ENCODE data around the gene GCSH. TPM values are rescaled to one million over a fixed set of nuclear protein-coding genes. Genes with fewer than 3 reads are reported as not detected.

GCSH gene
- total RNA-seq, 2 donors from 2014 or later, result 22.0 to 22.5 TPM

DNA sequence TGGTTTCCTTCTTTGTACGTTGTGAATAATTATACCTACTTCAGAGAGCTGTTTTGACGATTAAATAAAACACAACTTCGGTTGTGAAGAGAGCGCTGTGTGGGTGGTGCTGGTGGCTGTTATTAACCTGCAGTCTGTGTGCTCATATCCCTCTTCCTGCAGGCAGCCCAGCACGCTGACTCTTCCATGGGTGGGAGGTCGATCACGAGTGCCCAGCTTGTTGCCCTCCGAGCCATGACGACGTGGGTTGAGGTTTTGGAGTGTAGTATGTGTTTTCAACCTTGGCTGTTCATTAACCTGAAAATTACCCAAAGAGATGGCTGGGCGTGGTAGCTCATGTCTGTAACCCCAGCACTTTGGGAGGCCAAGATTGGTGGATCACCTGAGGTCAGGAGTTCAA lies 11.3 kb upstream of the GCSH start:
- intact Hi-C loops (cut with DNase I), result no loop called here
- no peak for DNase-seq (ENCODE audit: low spot score)

- DNase-seq (ENCODE audit: low spot score), result peak; percentile 7
Measured at GRCh38 chr16:81106826-81107503, 10.8 kb upstream of the GCSH start.

GRCh38 chr16:81105946-81106345 lies 9.8 kb upstream of the GCSH start:
- DNase-seq (ENCODE audit: low spot score), result no peak
- intact Hi-C loops (cut with DNase I), result no loop called here

More at GRCh38 chr16:81106826-81107503, 10.8 kb upstream of the GCSH start:
- intact Hi-C loops (cut with DNase I), result no loop called here

GRCh38 chr16:81101702-81102101 lies 5.5 kb upstream of the GCSH start:
- DNase-seq (ENCODE audit: low spot score), result peak; percentile 17
- intact Hi-C loops (cut with DNase I), result no loop called here

DNA sequence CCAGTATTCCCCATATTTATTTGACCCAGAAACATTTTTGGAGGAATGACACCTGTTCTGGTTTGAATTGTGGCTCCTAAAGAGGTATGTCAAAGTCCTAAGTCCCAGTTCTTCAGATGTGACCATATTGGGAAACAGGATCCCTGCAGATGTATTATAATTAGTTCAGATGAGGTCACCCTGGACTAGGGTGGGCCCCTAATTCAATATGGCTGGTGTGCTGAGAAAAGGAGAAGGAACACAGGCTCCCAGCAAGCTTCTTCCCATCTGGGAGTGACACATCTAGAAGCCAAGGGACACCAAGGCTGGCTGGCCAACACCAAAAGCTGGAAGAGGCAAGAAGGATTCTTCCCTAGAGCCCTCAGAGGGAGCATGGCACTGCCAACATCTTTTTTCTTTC lies 3.8 kb upstream of the GCSH start:
- intact Hi-C loops (cut with DNase I), result loop anchor here in 1 of 2 donors (10.0 kb wide), 1 partner anchor 65 kb away; the partner anchor contains the start of gene ATMIN

DNA sequence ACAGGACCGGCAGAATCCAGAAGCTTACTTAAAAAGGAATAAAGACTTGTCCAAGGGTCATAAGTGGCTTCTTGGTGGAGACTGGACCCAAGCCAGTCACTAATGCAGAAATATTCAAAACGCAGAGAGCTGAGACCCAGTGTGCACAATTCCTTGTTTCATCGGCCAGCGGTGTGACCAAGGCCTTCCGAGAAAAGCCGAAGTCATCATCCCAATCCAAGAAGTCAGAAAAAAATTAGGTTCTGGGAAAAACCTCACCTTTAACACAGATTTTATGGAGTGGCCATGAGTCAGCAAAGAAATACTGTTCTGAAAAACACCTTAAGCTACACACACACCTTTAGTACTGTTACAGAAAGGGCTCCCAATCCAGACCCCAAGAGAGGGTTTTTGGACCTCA lies 1.0 kb upstream of the GCSH start:
- intact Hi-C loops (cut with DNase I), result loop anchor here in 1 of 2 donors (10.0 kb wide), 1 partner anchor 62 kb away; the partner anchor contains the start of gene ATMIN
- DNase-seq (ENCODE audit: low spot score), result peak; percentile 12

More for the DNA sequence above, 3.8 kb upstream of the GCSH start:
- DNase-seq (ENCODE audit: low spot score), result peak; percentile 11

DNA sequence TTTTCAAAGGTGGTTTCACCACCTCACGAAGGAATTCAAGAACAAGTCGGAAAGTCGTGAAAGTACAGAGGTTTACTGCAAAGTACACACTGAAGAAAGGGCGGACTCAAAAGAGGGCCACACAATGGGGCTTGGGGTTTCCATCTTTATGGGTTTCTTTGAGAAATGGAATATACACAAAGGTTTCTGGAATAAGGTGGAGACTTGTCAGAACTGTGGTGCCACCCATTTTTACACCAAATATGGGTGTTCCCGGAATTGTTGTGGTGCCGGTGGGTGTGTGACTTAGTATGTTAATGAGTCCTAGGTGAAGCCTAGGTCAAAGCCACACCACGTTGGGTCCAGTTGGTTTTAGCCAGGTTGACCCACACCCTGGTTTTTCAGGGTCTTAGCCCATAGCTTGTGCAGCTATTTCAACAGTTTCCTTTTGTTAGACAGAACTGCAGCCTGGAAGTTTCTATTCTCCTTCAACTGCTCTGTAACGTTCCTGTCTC lies 567 bp upstream of the GCSH start:
- peak; percentile 16 for DNase-seq (ENCODE audit: low spot score)
- intact Hi-C loops (cut with DNase I), result loop anchor here in 1 of 2 donors (10.0 kb wide), 1 partner anchor 62 kb away; the partner anchor contains the start of gene ATMIN

GRCh38 chr16:81095653-81095952 lies 592 bp downstream of the GCSH start:
- DNase-seq (ENCODE audit: low spot score), result no peak
- intact Hi-C loops (cut with DNase I), result loop anchor here in 1 of 2 donors (10.0 kb wide), 1 partner anchor 61 kb away; the partner anchor contains the start of gene ATMIN

DNA sequence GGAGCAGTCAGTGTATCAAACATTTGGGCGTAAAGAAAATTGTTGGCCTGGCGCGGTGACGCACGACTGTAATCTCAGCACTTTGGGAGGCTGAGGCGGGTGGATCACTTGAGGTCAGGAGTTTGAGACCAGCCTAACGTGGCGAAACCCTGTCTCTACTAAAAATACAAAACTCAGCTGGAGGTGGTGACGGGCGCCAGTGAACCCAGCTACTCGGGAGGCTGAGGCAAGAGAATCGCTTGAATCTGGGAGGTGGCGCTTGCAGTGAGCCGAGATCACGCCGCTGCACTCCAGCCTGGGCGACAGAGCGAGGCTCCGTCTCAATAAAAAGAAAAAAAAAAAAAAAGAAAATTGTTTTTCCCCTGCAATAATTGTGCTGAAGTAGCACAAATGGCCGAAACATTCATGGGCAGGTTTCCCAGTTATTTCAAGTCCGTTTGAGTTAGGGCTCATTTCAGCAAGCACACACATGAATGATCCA lies 1.4 kb downstream of the GCSH start:
- intact Hi-C loops (cut with DNase I), result loop anchor here in 1 of 2 donors (10.0 kb wide), 1 partner anchor 60 kb away; the partner anchor contains the start of gene ATMIN

GRCh38 chr16:81088836-81089235 lies 7.4 kb downstream of the GCSH start:
- intact Hi-C loops (cut with DNase I), result no loop called here
- no peak for DNase-seq (ENCODE audit: low spot score)

More for the DNA sequence above, 1.4 kb downstream of the GCSH start:
- peak; percentile 34 for DNase-seq (ENCODE audit: low spot score)

DNA sequence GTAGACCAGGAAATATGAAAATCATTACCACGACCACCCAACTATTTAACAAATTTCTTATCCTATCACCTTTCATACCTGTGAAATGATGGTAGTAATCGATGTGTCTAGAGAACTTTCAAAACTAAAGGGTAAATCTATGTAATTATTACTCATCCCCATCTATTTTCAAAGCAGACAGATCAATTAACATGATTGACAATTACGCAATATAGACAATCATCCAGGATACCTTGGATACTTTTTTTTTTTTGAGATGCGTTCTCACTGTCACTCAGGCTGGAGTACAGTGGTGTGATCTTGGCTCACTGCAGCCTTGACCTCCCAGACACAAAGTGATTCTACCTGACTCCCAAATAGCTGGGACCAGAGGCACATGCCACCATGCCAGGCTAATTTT lies 15.2 kb downstream of the GCSH start:
- intact Hi-C loops (cut with DNase I), result no loop called here
- no peak for DNase-seq (ENCODE audit: low spot score)

- intact Hi-C loops (cut with DNase I), result no loop called here
- no peak for DNase-seq (ENCODE audit: low spot score)
Measured at GRCh38 chr16:81080233-81080632, 16.0 kb downstream of the GCSH start.

DNA sequence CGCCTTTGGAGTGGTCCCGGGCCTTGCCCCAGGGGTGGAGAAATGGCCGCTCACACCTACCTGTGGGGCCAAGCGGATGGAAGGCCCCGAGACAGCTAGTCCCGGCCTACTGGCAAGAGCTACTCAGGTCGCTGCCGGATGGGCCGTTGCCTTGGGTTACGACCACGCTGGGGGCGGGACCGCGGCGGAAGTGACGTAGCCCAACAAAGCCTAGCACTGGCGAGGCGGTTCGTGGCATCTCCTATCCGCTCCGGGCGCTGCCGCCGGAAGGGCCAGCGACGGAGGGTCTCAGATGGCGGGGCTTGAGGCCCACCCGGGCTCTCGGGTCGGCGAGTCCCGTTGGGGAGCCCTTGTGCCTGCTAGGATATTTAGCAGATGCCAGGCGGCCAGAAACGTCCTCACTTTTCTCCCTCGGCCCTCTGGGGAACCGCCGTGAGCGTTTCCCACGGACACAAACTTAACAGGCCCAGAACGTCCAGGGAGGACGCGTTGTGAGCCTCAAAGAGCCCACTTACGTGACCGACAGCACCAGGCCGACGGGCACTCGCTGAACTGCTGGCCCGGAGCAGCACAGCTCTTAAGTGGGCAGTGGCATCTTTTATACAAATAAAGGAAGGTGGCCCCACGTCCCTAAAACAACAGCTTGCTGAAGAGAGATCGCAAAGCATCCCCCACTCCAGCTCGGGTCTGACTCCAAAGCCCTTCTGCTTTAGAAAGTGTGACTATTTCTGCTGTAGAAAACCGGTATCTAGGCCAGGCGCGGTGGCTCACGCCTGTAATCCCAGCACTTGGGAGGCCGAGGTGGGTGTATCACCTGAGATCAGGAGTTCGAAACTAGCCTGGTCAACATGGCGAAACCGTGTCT lies 18.9 kb downstream of the GCSH start, which contains the start of gene C16orf46:
Gene C16orf46 (minus strand): TSS at position 163 of the 865 bp plus-strand sequence. CDS start 13,283 bp downstream, outside the sequence.
- intact Hi-C loops (cut with DNase I), result loop anchor here in 1 of 2 donors (10.0 kb wide), 1 partner anchor 73 kb away; the partner anchor contains the start of genes CENPN and CMC2
- DNase-seq (ENCODE audit: low spot score), result peak; percentile 99

- intact Hi-C loops (cut with DNase I), result loop anchor here in 1 of 2 donors (10.0 kb wide), 1 partner anchor 72 kb away; the partner anchor contains the start of genes CENPN and CMC2
- DNase-seq (ENCODE audit: low spot score), result peak; percentile 94
Measured at GRCh38 chr16:81076566-81077075, 19.6 kb downstream of the GCSH start.

DNA sequence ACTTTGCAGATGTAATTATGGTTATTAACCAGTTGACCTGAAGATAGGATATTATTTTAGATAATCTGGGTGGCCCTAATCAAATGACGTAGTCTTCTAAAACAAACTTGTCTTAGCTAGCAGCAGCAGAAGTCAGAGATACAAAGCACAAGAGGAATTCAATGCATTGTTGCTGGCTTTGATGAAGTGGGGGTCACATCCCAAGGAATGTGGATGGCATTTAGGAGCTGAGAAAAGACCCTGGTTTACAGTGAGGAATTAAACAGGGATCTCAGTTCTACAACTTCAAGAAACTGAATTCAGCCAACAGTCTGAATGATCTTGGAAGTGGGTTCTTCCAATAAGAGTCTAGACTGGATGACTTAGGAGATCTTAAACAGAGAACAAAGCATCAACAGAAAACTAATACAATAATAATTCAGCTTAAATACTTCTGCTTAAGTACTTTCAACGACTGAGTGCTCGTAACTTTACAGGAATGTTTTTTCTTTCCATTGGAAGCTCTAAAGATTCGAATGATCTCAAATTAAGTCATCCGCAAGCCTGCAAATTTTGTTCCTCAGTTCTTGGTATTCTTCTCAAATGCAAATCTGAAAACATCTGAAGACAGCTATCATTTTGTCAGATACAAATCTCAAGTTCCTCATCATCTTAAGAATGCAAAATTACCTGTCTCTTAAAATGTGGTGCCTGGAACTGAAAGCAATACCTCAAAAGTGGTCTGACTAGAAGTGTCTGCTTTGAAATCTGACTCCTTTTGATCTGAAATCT lies 22.4 kb downstream of the GCSH start:
- intact Hi-C loops (cut with DNase I), result loop anchor here in 1 of 2 donors (10.0 kb wide), 1 partner anchor 69 kb away; the partner anchor contains the start of genes CENPN and CMC2

DNA sequence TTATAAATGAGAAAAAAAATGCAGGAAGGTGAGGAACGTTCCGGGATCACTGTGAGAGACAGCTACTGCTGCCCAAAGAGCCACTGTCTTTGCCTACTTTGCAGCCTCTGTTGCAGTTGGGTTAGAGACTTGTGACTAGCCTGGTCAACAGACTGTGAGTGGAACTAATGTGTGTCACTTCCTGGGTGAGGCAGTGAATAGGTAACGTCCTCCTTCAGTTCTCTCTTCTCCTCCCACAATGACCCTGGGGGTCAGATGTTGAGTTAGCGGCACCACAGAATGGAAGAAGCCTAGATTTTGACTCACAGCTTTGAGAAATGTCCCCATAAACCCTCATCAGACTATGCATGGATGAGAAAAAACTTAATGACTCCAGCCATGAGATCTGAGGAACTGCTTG lies 24.4 kb downstream of the GCSH start:
- no peak for DNase-seq (ENCODE audit: low spot score)
- intact Hi-C loops (cut with DNase I), result loop anchor here in 1 of 2 donors (10.0 kb wide), 1 partner anchor 67 kb away; the partner anchor contains the start of genes CENPN and CMC2

More for the DNA sequence above, 22.4 kb downstream of the GCSH start:
- DNase-seq (ENCODE audit: low spot score), result no peak

DNA sequence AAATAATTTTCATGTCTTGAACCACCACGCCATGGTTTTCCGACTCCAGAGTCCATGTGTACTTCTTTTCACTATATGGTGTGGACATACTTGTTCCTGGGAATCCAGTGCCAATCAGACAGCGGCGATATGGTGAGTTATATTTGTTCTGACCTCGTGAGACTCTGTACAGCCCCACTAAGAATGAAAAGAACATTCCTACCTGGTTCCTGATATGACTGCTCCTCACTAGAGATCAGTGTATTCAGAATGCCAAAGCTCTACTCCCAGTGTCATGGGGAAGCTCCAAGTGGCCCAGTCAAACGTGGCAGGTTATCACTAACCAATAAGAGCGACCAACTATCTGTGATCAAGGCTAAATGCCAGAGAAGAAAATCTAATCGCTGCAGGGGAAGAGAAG lies 25.2 kb downstream of the GCSH start:
- DNase-seq (ENCODE audit: low spot score), result no peak
- intact Hi-C loops (cut with DNase I), result loop anchor here in 1 of 2 donors (10.0 kb wide), 1 partner anchor 66 kb away; the partner anchor contains the start of genes CENPN and CMC2

GRCh38 chr16:81069063-81069462 lies 27.1 kb downstream of the GCSH start:
- intact Hi-C loops (cut with DNase I), result loop anchor here in 1 of 2 donors (1.0 kb wide), 1 partner anchor 46 kb away; no protein-coding TSS in a partner anchor
- no peak for DNase-seq (ENCODE audit: low spot score)

All from posterior vena cava (tissue), 2 donors.